Measurements from ENCODE around the gene RAB8A. TPM values are rescaled to one million over a fixed set of nuclear protein-coding genes. Genes with fewer than 3 reads are reported as not detected.
A peak's percentile ranks its signal among the peaks of the same experiment; 100 is the strongest.

RAB8A gene
- total and polyA plus RNA-seq, 4 donors, result 38.0 to 52.0 (median 44.3) TPM

DNA sequence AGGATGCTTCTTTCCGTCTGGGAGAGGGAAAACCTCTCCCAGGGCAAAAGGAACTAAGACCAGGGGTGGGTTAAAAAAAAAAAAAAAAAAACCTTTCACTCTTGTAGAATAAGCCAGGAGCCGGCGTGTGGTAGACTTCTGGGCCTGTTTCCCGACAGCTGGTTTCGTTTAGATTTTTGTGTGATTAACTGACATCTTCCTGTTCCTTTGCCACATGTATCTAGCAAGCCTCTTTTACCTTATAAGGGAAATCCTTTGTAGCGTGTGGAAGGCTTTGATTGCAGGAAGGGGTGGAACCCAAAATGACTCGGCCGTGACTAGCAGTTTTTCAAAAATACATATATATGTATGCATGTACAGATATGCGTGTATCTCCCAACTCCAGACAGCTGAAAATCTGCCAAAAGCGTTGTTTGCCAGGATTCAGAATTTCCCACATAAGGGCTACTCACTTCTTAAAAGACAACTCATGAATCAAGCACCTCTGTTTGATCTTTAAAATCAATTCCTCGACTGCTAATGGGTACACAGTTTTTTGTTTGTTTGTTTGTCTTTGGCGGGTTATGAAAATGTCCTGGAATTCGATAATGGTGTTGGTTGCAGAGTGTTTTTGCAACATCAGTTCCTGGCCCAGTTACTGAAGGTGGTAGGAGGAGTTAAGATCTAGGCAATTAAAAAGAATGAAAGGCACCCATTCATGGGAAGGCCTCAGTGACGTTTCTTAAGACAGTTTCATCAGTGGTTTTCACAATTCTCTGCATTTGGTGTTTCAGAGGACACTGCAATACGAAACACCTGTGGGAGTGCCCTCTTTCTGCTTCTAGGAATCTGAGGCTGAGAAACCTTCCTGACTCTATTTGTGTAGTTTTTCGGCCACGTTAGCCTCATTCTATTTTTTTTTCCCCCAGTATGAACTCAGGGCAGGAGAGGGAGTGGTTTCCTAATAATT lies 32.7 kb upstream of the RAB8A start (continued):
- TF ChIP-seq, protein P1, sequence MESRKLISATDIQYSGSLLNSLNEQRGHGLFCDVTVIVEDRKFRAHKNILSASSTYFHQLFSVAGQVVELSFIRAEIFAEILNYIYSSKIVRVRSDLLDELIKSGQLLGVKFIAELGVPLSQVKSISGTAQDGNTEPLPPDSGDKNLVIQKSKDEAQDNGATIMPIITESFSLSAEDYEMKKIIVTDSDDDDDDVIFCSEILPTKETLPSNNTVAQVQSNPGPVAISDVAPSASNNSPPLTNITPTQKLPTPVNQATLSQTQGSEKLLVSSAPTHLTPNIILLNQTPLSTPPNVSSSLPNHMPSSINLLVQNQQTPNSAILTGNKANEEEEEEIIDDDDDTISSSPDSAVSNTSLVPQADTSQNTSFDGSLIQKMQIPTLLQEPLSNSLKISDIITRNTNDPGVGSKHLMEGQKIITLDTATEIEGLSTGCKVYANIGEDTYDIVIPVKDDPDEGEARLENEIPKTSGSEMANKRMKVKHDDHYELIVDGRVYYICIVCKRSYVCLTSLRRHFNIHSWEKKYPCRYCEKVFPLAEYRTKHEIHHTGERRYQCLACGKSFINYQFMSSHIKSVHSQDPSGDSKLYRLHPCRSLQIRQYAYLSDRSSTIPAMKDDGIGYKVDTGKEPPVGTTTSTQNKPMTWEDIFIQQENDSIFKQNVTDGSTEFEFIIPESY (IDR thresholded peaks at IDR 0.05), result no peak
- TF ChIP-seq HNF4G (IDR thresholded peaks at IDR 0.05) (no peak), GABPA (IDR thresholded peaks at IDR 0.05 in 1 of 2, conservative IDR thresholded peaks at IDR 0.05 in 1 of 2) (peak; percentile 14 to 26), RXRA (IDR thresholded peaks at IDR 0.05) (no peak), NR2F2 (IDR thresholded peaks at IDR 0.05) (peak; percentile 18), EGR1 (IDR thresholded peaks at IDR 0.05; ENCODE audit: low read depth in 2 of 2) (no peak), HNF4A (conservative IDR thresholded peaks at IDR 0.05) (no peak), TAF1 (conservative IDR thresholded peaks at IDR 0.05) (no peak), RAD21 (IDR thresholded peaks at IDR 0.05) (peak in 1 of 2 donors; percentile 4), YY1 (IDR thresholded peaks at IDR 0.05) (no peak)
- TF ChIP-seq, protein P2, sequence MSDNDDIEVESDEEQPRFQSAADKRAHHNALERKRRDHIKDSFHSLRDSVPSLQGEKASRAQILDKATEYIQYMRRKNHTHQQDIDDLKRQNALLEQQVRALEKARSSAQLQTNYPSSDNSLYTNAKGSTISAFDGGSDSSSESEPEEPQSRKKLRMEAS (IDR thresholded peaks at IDR 0.05), result peak; percentile 34

DNA sequence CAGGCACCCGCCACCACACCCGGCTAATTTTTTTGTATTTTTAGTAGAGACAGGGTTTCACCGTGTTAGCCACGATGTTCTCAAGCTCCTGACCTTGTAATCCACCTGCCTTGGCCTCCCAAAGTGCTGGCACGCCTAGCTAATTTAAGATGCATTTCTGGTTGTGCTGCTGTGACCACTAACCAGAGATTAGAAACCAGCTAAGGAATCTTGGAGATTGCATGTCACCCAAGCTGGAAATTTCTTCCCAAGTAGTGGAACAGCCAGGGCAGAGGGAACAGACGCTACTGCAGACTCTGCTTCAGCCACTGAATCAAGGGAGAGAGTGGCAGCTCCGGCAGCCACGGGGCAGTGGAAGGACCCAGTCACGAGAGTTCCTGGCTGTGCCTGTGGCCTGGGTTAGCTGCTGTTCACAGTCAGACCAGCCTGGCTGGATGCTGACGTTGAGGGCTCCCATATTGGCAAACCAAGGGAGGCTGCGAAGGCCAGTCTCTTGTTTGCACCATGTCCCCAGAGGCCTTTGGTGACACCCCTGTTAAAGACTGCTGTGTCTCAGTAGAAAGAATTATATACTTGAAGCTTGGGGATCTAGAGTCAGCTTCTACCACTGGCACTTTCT lies 27.5 kb upstream of the RAB8A start:
- Histone ChIP-seq H3K4me3 (ENCODE audit: low read depth in 1 of 3, low read length in 3 of 3) (no peak overlapping the region), H3K27me3 (ENCODE audit: control insufficient read depth in 4 of 4, insufficient read depth in 4 of 4, low read length in 3 of 4) (no peaks in the 10 kb centered on the region), H3K27ac (ENCODE audit: low read depth in 1 of 2, low read length in 2 of 2) (no peak overlapping the region), H3K9ac (ENCODE audit: low read depth in 1 of 2, low read length in 2 of 2) (no peak overlapping the region), H3K4me1 (ENCODE audit: control insufficient read depth in 4 of 4, insufficient read depth in 4 of 4, low read length in 3 of 4) (peaks cover 0 to 3% (median under 1%) of the 10 kb centered on the region in 4 donors), H3K9me3 (ENCODE audit: control insufficient read depth in 4 of 4, low read length in 3 of 4) (no peaks in the 10 kb centered on the region), H3K36me3 (ENCODE audit: control insufficient read depth in 4 of 4, insufficient read depth in 3 of 4, low read depth in 1 of 4, low read length in 3 of 4) (peaks cover 0 to 6% (median 2%) of the 10 kb centered on the region in 4 donors)
- WGBS, result 94% methylated on average over 11 of the region's 11 CpGs
- TF ChIP-seq, protein P3, sequence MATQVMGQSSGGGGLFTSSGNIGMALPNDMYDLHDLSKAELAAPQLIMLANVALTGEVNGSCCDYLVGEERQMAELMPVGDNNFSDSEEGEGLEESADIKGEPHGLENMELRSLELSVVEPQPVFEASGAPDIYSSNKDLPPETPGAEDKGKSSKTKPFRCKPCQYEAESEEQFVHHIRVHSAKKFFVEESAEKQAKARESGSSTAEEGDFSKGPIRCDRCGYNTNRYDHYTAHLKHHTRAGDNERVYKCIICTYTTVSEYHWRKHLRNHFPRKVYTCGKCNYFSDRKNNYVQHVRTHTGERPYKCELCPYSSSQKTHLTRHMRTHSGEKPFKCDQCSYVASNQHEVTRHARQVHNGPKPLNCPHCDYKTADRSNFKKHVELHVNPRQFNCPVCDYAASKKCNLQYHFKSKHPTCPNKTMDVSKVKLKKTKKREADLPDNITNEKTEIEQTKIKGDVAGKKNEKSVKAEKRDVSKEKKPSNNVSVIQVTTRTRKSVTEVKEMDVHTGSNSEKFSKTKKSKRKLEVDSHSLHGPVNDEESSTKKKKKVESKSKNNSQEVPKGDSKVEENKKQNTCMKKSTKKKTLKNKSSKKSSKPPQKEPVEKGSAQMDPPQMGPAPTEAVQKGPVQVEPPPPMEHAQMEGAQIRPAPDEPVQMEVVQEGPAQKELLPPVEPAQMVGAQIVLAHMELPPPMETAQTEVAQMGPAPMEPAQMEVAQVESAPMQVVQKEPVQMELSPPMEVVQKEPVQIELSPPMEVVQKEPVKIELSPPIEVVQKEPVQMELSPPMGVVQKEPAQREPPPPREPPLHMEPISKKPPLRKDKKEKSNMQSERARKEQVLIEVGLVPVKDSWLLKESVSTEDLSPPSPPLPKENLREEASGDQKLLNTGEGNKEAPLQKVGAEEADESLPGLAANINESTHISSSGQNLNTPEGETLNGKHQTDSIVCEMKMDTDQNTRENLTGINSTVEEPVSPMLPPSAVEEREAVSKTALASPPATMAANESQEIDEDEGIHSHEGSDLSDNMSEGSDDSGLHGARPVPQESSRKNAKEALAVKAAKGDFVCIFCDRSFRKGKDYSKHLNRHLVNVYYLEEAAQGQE (IDR thresholded peaks at IDR 0.05), result no peak
- TF ChIP-seq, protein P1 (IDR thresholded peaks at IDR 0.05), result no peak
- no peak for TF ChIP-seq EGR1 (IDR thresholded peaks at IDR 0.05; ENCODE audit: low read depth in 2 of 2)
- TF ChIP-seq NR2F2 (IDR thresholded peaks at IDR 0.05), result no peak
- no peak for TF ChIP-seq HNF4G (IDR thresholded peaks at IDR 0.05)
- TF ChIP-seq FOXA1 (IDR thresholded peaks at IDR 0.05), result no peak
- no peak for TF ChIP-seq YY1 (IDR thresholded peaks at IDR 0.05)
- no peak for TF ChIP-seq SP1 (IDR thresholded peaks at IDR 0.05)
- TF ChIP-seq GABPA (IDR thresholded peaks at IDR 0.05 in 1 of 2, conservative IDR thresholded peaks at IDR 0.05 in 1 of 2), result no peak
- no peak for DNase-seq (ENCODE audit: low spot score)
